B cell (primary cell): ENCODE measurements around the gene TMEM131L.
"Not testable (repeated sequence)": the region's sequence is repeated elsewhere in the genome, so short reads cannot be mapped to it uniquely, and the experiment has no call there.

Source experiments
- EZH2 ChIP-seq: IDR thresholded peaks from 2 replicates; pipeline ENCODE4 v1.6.1; 2012; ENCODE audit warnings: borderline replicate concordance, low read depth, mild to moderate bottlenecking, moderate library complexity, low read length; ENCODE audit not compliant: insufficient read depth, poor library complexity, severe bottlenecking
- TF ChIP-seq, protein P1 (sequence below): fragments of 200-600 bp; IDR thresholded peaks from one replicate; pipeline ENCODE4 v1.8.0; 2022; ENCODE audit warnings: antibody characterized with exemption, mild to moderate bottlenecking

DNA sequence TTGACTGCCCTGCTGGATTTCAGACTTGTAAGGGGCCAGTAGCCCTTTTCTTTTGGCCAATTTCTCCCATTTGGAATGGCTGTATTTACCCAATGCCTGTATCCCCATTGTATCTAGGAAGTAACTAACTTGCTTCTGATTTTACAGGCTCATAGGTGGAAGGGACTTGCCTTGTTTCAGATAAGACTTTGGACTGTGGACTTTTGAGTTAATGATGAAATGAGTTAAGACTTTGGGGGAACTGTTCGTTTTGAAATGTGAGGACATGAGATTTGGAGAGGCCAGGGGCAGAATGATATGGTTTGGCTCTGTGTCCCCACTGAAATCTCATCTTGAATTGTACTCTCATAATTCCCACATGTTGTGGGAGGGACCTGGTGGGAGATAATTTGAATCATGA is 200.3 kb downstream of the TMEM131L start:
- TF ChIP-seq, protein P1, sequence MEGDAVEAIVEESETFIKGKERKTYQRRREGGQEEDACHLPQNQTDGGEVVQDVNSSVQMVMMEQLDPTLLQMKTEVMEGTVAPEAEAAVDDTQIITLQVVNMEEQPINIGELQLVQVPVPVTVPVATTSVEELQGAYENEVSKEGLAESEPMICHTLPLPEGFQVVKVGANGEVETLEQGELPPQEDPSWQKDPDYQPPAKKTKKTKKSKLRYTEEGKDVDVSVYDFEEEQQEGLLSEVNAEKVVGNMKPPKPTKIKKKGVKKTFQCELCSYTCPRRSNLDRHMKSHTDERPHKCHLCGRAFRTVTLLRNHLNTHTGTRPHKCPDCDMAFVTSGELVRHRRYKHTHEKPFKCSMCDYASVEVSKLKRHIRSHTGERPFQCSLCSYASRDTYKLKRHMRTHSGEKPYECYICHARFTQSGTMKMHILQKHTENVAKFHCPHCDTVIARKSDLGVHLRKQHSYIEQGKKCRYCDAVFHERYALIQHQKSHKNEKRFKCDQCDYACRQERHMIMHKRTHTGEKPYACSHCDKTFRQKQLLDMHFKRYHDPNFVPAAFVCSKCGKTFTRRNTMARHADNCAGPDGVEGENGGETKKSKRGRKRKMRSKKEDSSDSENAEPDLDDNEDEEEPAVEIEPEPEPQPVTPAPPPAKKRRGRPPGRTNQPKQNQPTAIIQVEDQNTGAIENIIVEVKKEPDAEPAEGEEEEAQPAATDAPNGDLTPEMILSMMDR: not testable (repeated sequence)
- not testable (repeated sequence) for TF ChIP-seq EZH2
